Measurements from ENCODE around the gene IRS1. TPM values are rescaled to one million over a fixed set of nuclear protein-coding genes. Genes with fewer than 3 reads are reported as not detected.

IRS1 gene
- total RNA-seq, 1 experiment from 2014 or later = 15.0 TPM

DNA sequence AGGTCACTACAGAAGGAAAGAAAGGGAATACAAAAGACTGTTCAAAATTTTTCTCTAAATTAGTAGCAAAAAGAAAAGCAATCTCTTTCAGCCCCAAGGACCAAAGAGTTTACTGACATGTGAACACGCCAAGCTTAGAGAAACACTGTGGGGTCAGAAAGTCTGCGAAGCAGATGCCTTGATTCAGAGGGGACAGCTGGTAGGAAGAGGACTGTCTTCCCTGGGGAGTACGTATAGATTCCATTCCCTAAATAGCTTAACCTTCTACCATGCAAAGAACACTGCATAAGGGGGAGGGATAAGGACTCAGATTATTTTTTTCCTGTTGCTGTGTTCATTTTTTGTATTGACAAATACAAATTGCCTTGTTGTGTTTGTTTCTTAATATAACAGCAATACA is 96.1 kb downstream of the IRS1 start:
- no peaks in the 10 kb centered on the region for H3K9me3 ChIP-seq (ENCODE audit: control insufficient read depth, low read depth, low read length)
- no peaks in the 10 kb centered on the region for H4K20me1 ChIP-seq (ENCODE audit: control insufficient read depth, insufficient read depth, insufficient read length)
- Mint-ChIP-seq H3K27me3 (ENCODE audit: low read depth) (no peaks in the 10 kb centered on the region; the same call in 1 of the 2 replicates), H3K36me3 (ENCODE audit: insufficient read depth in 1 of 3, low read depth in 3 of 3) (no peaks in the 10 kb centered on the region; a peak in 1 of 7 replicates), H3K9me3 (no peaks in the 10 kb centered on the region; a peak in 1 of 5 replicates), H3K27ac (no peak overlapping the region), H3K4me3 (no peak overlapping the region), H3K4me1 (no peaks in the 10 kb centered on the region)
- no peak overlapping the region for H3K9ac ChIP-seq (ENCODE audit: extremely low read depth, insufficient read length, low read length)
- H2BK5ac ChIP-seq (ENCODE audit: insufficient read length, low read length) = no peak overlapping the region
- no peak overlapping the region for H3K4ac ChIP-seq (ENCODE audit: low read depth, low read length)
- no peaks in the 10 kb centered on the region for H3K79me2 ChIP-seq (ENCODE audit: insufficient read depth, low read length)
- H3K23me2 ChIP-seq (ENCODE audit: insufficient read length, low read depth, low read length, poor library complexity, severe bottlenecking) = no peaks in the 10 kb centered on the region
- no peak overlapping the region for H2BK20ac ChIP-seq (ENCODE audit: low read depth, low read length, poor library complexity, severe bottlenecking)
- H4K91ac ChIP-seq (ENCODE audit: insufficient read length, low read depth, low read length) = no peak overlapping the region
- no peak overlapping the region for H2BK12ac ChIP-seq (ENCODE audit: insufficient read length, low read depth, low read length)
- H3K79me1 ChIP-seq (ENCODE audit: insufficient read depth, low read depth, low read length, poor library complexity, severe bottlenecking) = no peaks in the 10 kb centered on the region
- H3K27me3 ChIP-seq (ENCODE audit: insufficient read depth, low read length) = no peaks in the 10 kb centered on the region
- H3K14ac ChIP-seq (ENCODE audit: insufficient read depth, low read length) = no peak overlapping the region
- no peak overlapping the region for H2AFZ ChIP-seq (ENCODE audit: low read length)
- no peak overlapping the region for H3K27ac ChIP-seq (ENCODE audit: insufficient read length, low read depth, low read length)
- H2AK5ac ChIP-seq (ENCODE audit: insufficient read length, low read length) = no peak overlapping the region
- H2BK15ac ChIP-seq (ENCODE audit: low read depth, low read length) = no peak overlapping the region
- no peaks in the 10 kb centered on the region for H3K4me1 ChIP-seq (ENCODE audit: insufficient read depth, low read length)
- H4K5ac ChIP-seq (ENCODE audit: insufficient read length, low read depth, low read length) = no peak overlapping the region
- no peak overlapping the region for H4K8ac ChIP-seq (replicated peaks; ENCODE audit: insufficient read length, low read depth, low read length)
- H3T11ph ChIP-seq (ENCODE audit: low read length) = no peak overlapping the region
- no peak overlapping the region for H2BK120ac ChIP-seq (ENCODE audit: low read depth, low read length, poor library complexity, severe bottlenecking)
- no peak overlapping the region for H3K4me2 ChIP-seq (ENCODE audit: insufficient read depth, insufficient read length, low read length)
- TF ChIP-seq, protein P1, sequence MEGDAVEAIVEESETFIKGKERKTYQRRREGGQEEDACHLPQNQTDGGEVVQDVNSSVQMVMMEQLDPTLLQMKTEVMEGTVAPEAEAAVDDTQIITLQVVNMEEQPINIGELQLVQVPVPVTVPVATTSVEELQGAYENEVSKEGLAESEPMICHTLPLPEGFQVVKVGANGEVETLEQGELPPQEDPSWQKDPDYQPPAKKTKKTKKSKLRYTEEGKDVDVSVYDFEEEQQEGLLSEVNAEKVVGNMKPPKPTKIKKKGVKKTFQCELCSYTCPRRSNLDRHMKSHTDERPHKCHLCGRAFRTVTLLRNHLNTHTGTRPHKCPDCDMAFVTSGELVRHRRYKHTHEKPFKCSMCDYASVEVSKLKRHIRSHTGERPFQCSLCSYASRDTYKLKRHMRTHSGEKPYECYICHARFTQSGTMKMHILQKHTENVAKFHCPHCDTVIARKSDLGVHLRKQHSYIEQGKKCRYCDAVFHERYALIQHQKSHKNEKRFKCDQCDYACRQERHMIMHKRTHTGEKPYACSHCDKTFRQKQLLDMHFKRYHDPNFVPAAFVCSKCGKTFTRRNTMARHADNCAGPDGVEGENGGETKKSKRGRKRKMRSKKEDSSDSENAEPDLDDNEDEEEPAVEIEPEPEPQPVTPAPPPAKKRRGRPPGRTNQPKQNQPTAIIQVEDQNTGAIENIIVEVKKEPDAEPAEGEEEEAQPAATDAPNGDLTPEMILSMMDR (conservative IDR thresholded peaks at IDR 0.05) = no peak
- no peak overlapping the region for H3K56ac ChIP-seq (ENCODE audit: insufficient read length, low read depth, low read length)
- no peak overlapping the region for H3K23ac ChIP-seq (ENCODE audit: insufficient read length, low read depth, low read length)
- DNase-seq = no peak
- WGBS (ENCODE audit: extremely low coverage, insufficient read length, low lambda C conversion rate) = no CpG with 5 or more reads among the region's 3 CpGs
- H3K18ac ChIP-seq (ENCODE audit: insufficient read length, low read depth, low read length) = no peak overlapping the region

All from H9 (cell line).